Choroid plexus epithelial cell (primary cell): ENCODE data around the gene SLC7A14.

Experiments used
- DNase-seq: peaks from one replicate; pipeline ENCODE4 v3.0.0-alpha.2; 2010; ENCODE audit warnings: low read depth
- H3K4me3 ChIP-seq: 2 replicates; pipeline ENCODE4 v1.5.1; 2011; ENCODE audit warnings: low read depth, mild to moderate bottlenecking, control low read depth, low read length, moderate library complexity
- TF ChIP-seq, protein P1 (sequence below): conservative IDR thresholded peaks from 2 replicates; pipeline ENCODE4 v1.5.1; 2011; ENCODE audit warnings: low read depth, mild to moderate bottlenecking, control low read depth, inconsistent platforms, low read length, moderate library complexity

Gene SLC7A14

DNA sequence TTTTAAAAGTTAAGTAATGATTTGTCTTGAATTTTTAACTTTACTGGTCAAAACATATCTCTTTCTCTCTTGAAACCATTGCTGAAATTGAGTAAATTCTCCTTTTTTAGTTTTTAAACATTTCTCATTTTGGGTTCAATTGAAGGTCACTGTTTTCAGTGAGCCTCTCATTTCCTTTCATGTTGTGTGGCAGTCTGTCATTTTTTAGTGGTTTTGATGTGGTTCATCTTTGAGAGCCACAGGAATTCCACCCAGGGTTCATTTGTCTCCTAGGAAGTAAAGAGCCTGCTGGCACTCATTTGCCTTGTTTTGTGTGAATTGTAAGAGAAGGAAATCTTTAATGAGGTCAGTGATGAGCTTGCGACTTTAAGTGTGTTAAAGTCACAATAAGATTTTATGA is 156.8 kb downstream of the SLC7A14 start:
- TF ChIP-seq, protein P1, sequence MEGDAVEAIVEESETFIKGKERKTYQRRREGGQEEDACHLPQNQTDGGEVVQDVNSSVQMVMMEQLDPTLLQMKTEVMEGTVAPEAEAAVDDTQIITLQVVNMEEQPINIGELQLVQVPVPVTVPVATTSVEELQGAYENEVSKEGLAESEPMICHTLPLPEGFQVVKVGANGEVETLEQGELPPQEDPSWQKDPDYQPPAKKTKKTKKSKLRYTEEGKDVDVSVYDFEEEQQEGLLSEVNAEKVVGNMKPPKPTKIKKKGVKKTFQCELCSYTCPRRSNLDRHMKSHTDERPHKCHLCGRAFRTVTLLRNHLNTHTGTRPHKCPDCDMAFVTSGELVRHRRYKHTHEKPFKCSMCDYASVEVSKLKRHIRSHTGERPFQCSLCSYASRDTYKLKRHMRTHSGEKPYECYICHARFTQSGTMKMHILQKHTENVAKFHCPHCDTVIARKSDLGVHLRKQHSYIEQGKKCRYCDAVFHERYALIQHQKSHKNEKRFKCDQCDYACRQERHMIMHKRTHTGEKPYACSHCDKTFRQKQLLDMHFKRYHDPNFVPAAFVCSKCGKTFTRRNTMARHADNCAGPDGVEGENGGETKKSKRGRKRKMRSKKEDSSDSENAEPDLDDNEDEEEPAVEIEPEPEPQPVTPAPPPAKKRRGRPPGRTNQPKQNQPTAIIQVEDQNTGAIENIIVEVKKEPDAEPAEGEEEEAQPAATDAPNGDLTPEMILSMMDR: no peak
- DNase-seq: peak; percentile 89
- H3K4me3 ChIP-seq: no peak overlapping the region

DNA sequence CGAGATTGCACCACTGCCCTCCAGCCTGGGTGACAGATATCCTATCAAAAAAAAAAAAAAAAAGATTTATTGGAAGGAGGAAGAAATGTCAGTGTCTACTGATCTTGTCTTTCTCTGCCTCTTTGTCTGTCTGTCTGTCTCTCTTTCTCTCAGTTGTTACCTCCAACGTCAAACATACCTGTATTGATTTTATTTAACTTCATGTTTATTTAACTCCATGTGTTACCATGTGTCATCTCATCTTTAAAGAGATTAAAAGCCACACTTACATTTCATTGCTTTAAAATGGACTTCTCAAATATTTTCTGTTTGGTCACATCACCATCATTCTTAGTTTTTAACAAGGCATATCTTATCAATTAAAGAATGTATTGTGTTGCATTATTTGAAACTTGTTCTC is 157.8 kb downstream of the SLC7A14 start:
- TF ChIP-seq, protein P1: no peak

DNA sequence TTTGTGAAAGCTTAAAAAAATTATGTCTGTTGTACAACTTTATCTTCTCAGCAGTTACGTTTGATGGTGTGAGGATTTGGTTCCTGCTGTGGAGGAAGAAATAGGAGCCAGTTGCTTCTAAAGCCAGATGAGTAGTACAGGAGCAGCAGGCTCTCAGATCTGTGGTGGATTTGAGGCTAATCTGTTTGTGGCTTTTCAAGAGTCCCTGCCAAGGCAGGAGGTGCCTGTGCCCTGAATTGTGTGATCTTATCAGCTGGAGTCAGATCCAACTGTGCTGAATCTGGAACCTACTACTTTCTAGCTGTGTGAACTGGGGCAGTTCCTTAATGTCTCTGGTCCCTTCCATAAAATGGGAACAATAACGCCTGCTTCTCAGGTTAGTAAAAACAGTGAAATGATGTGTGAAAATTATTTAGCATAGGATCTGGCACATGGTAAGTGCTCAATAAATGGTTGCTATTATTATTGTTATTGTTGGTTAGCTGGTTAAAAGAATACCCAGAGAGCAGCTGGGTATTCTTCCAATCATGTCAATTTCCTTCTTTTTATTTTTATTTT is 159.6 kb downstream of the SLC7A14 start:
- TF ChIP-seq, protein P1: no peak
- peak; percentile 79 for DNase-seq
- no peak overlapping the region for H3K4me3 ChIP-seq

More for the DNA sequence above, 157.8 kb downstream of the SLC7A14 start:
- DNase-seq: no peak
- no peak overlapping the region for H3K4me3 ChIP-seq

DNA sequence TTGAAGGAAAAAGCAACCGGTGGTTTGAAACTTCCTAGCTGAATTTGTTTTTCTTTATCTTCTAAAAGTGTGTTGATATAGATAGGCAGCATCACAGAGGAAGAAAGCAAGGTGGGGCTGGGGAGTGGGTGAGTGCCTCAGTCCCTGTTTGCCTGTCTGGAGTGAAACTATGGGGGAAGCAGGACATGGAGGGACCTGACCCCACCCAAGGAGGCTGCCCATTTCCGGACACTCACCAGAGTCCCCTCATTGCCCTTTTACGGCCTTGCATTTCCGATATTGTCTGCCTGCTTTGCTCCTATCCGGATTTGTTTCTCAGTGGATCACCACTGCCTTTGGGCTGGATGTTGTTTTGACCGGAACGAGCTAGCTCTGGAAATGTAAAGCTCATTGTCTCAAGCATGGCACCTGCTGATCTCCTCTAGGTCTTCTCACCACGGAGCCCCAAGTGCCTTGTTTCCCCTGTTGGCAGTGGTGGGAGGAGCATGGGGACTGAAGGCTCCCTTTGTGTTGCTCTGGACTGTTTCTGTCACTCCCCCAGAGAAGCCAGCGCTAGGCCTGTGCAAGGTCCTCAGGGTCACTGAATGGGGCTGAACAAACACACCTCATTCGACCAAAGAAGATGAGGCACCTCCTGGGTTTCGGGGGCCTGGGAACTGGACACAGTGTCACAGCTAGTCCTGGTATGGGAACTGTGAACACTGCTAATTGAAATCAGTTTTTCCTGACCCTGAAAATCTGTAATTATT is 160.2 kb downstream of the SLC7A14 start:
- TF ChIP-seq, protein P1: no peak
- H3K4me3 ChIP-seq: no peak overlapping the region
- DNase-seq: no peak

DNA sequence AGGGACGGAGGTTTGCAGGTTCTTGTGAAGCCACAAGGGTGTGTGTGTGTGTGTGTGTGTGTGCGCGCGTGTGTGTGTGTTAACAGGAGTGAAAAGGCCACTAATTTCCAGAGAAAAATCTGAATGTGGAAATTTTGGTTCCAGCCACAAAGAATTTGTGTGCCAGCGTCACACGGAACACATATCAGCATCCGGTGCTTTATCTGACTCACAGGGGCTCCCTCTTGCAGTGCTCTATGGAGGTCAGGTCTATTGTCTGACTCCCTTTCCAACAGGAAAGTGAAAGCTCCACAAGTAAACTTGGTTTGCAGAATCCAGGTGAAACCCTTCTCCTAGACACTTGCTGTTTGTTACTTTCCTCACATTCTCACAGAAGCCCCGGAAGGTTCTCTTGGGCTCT is 161.0 kb downstream of the SLC7A14 start:
- no peak overlapping the region for H3K4me3 ChIP-seq
- DNase-seq: peak; percentile 80
- TF ChIP-seq, protein P1: no peak

DNA sequence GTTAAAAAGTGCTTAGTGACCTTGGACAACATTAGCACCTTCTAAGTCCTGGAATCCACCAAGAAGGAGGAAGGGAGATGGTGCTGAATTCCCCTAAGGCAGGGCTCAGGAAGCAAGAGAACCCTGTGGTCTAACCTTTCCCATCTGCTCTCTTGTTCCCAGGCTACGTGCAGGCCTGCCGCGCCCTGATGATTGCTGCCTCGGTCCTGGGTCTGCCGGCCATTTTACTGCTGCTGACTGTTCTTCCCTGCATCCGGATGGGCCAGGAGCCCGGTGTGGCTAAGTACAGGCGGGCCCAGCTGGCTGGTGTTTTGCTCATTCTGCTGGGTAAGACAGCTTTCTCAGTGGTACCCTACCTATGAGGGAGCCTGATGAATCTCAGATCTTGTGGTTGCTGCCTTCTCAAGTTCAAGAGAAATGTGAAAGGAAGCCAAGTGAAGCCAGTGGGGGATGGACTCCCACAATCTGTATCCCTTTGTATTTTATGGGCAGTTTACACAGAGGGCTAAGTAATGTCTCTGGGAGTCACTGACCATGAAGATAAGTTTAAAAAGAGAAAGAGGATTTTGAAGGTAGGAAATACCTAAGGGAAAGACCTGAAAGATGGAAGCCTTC is 162.8 kb downstream of the SLC7A14 start:
- DNase-seq: peak; percentile 80
- H3K4me3 ChIP-seq: peak overlapping the region; percentile 20
- TF ChIP-seq, protein P1: no peak
